HL-60 (cell line): ENCODE measurements around the gene ABCA6.

Experiments
- POLR2AphosphoS5 ChIP-seq: IDR thresholded peaks from 2 replicates; pipeline ENCODE4 v1.6.1; 2012; ENCODE audit warnings: low read depth
- TF ChIP-seq, protein P1 (sequence below): IDR thresholded peaks from one replicate; pipeline ENCODE4 v1.5.1; 2011; ENCODE audit warnings: low read length, control low read depth, inconsistent platforms; ENCODE audit not compliant: insufficient read depth
- TF ChIP-seq, protein P2 (sequence below): IDR thresholded peaks from 2 replicates; pipeline ENCODE4 v1.6.1; 2012; ENCODE audit warnings: low read depth; ENCODE audit not compliant: insufficient replicate concordance

DNA sequence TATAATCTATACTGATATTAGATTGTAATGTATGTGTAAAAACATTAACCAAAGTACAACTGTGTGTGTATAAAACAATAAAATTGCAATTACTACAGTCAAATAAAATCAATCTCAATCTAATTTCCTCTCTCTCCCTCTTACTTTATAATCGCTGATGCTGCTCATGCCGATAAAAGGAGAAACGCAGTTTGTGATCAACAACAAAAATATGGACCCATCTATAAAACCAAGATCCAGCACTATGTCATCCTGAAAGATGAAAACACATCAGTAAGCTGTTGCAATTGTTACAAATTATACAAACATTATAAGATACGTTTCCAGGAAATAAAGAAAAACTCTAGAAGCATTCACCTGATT is 33.5 kb upstream of the ABCA6 start:
- TF ChIP-seq, protein P1, sequence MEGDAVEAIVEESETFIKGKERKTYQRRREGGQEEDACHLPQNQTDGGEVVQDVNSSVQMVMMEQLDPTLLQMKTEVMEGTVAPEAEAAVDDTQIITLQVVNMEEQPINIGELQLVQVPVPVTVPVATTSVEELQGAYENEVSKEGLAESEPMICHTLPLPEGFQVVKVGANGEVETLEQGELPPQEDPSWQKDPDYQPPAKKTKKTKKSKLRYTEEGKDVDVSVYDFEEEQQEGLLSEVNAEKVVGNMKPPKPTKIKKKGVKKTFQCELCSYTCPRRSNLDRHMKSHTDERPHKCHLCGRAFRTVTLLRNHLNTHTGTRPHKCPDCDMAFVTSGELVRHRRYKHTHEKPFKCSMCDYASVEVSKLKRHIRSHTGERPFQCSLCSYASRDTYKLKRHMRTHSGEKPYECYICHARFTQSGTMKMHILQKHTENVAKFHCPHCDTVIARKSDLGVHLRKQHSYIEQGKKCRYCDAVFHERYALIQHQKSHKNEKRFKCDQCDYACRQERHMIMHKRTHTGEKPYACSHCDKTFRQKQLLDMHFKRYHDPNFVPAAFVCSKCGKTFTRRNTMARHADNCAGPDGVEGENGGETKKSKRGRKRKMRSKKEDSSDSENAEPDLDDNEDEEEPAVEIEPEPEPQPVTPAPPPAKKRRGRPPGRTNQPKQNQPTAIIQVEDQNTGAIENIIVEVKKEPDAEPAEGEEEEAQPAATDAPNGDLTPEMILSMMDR: no peak
- TF ChIP-seq POLR2AphosphoS5: no peak
- TF ChIP-seq, protein P2, sequence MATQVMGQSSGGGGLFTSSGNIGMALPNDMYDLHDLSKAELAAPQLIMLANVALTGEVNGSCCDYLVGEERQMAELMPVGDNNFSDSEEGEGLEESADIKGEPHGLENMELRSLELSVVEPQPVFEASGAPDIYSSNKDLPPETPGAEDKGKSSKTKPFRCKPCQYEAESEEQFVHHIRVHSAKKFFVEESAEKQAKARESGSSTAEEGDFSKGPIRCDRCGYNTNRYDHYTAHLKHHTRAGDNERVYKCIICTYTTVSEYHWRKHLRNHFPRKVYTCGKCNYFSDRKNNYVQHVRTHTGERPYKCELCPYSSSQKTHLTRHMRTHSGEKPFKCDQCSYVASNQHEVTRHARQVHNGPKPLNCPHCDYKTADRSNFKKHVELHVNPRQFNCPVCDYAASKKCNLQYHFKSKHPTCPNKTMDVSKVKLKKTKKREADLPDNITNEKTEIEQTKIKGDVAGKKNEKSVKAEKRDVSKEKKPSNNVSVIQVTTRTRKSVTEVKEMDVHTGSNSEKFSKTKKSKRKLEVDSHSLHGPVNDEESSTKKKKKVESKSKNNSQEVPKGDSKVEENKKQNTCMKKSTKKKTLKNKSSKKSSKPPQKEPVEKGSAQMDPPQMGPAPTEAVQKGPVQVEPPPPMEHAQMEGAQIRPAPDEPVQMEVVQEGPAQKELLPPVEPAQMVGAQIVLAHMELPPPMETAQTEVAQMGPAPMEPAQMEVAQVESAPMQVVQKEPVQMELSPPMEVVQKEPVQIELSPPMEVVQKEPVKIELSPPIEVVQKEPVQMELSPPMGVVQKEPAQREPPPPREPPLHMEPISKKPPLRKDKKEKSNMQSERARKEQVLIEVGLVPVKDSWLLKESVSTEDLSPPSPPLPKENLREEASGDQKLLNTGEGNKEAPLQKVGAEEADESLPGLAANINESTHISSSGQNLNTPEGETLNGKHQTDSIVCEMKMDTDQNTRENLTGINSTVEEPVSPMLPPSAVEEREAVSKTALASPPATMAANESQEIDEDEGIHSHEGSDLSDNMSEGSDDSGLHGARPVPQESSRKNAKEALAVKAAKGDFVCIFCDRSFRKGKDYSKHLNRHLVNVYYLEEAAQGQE: no peak
